Stimulated activated CD8-positive, alpha-beta memory T cell treated with anti-CD3 and anti-CD28 coated beads, Interleukin-7, amount 100 ng/mL, for 1 hour (primary cell): ENCODE measurements around the gene S1PR3.

Source experiments
- DNase-seq, 2 donors: peaks; one replicate each; pipeline ENCODE4 v3.0.0-alpha.2; 2020; ENCODE audit warnings: low read depth in 2 of 2

The S1PR3 gene

GRCh38 chr9:89038382-89039103 is 47.3 kb downstream of the S1PR3 start:
- DNase-seq: no peak

- no peak for DNase-seq
Measured at GRCh38 chr9:89039104-89039465, 47.8 kb downstream of the S1PR3 start.

- DNase-seq: no peak
Measured at GRCh38 chr9:89039664-89040063, 48.4 kb downstream of the S1PR3 start.

GRCh38 chr9:89042984-89043383 is 51.7 kb downstream of the S1PR3 start:
- DNase-seq: no peak

- DNase-seq: no peak
Measured at GRCh38 chr9:89044104-89044503, 52.8 kb downstream of the S1PR3 start.

GRCh38 chr9:89044881-89045280 is 53.6 kb downstream of the S1PR3 start:
- DNase-seq: no peak

GRCh38 chr9:89046832-89047231 is 55.6 kb downstream of the S1PR3 start:
- DNase-seq: no peak

- no peak for DNase-seq
Measured at GRCh38 chr9:89047667-89048066, 56.4 kb downstream of the S1PR3 start.

- DNase-seq: no peak
Measured at GRCh38 chr9:89048616-89049015, 57.3 kb downstream of the S1PR3 start.

GRCh38 chr9:89049646-89050045 is 58.4 kb downstream of the S1PR3 start:
- DNase-seq: no peak

GRCh38 chr9:89051421-89052025 is 60.3 kb downstream of the S1PR3 start:
- DNase-seq: no peak

GRCh38 chr9:89052470-89053097 is 61.3 kb downstream of the S1PR3 start:
- no peak for DNase-seq

GRCh38 chr9:89053301-89053700 is 62.0 kb downstream of the S1PR3 start:
- no peak for DNase-seq
